ENCODE results near the gene PIF1.

DNA sequence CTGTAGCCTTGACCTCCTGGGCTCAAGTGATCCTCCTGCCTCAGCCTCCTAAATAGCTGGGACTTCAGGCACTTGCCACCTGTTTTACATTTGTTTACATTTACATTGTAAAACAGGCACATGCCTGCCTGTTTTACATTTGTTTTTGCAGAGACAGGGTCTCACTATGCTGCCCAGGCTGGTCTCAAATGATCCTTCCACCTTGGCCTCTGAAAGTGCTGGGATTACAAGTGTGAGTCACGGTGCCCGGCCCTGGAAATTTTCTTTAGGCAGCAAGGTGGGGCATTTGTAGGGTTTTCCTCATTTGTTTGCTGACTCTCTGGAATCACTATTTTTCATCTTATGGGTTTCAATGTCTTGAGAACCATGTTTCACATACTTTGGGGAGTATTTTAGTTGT, 25.0 kb downstream of the PIF1 start:
- TF ChIP-seq, protein P1, sequence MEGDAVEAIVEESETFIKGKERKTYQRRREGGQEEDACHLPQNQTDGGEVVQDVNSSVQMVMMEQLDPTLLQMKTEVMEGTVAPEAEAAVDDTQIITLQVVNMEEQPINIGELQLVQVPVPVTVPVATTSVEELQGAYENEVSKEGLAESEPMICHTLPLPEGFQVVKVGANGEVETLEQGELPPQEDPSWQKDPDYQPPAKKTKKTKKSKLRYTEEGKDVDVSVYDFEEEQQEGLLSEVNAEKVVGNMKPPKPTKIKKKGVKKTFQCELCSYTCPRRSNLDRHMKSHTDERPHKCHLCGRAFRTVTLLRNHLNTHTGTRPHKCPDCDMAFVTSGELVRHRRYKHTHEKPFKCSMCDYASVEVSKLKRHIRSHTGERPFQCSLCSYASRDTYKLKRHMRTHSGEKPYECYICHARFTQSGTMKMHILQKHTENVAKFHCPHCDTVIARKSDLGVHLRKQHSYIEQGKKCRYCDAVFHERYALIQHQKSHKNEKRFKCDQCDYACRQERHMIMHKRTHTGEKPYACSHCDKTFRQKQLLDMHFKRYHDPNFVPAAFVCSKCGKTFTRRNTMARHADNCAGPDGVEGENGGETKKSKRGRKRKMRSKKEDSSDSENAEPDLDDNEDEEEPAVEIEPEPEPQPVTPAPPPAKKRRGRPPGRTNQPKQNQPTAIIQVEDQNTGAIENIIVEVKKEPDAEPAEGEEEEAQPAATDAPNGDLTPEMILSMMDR (conservative IDR thresholded peaks at IDR 0.05; ENCODE audit: low read length): no peak
- TF ChIP-seq EZH2phosphoT487 (IDR thresholded peaks at IDR 0.05; ENCODE audit: borderline replicate concordance): no peak

Data from Loucy (cell line).